ENCODE results near the gene FBXW5. TPM values are rescaled to one million over a fixed set of nuclear protein-coding genes. Genes with fewer than 3 reads are reported as not detected.

FBXW5 gene
- total RNA-seq, 1 donor from 2014 or later = 81.5 TPM

DNA sequence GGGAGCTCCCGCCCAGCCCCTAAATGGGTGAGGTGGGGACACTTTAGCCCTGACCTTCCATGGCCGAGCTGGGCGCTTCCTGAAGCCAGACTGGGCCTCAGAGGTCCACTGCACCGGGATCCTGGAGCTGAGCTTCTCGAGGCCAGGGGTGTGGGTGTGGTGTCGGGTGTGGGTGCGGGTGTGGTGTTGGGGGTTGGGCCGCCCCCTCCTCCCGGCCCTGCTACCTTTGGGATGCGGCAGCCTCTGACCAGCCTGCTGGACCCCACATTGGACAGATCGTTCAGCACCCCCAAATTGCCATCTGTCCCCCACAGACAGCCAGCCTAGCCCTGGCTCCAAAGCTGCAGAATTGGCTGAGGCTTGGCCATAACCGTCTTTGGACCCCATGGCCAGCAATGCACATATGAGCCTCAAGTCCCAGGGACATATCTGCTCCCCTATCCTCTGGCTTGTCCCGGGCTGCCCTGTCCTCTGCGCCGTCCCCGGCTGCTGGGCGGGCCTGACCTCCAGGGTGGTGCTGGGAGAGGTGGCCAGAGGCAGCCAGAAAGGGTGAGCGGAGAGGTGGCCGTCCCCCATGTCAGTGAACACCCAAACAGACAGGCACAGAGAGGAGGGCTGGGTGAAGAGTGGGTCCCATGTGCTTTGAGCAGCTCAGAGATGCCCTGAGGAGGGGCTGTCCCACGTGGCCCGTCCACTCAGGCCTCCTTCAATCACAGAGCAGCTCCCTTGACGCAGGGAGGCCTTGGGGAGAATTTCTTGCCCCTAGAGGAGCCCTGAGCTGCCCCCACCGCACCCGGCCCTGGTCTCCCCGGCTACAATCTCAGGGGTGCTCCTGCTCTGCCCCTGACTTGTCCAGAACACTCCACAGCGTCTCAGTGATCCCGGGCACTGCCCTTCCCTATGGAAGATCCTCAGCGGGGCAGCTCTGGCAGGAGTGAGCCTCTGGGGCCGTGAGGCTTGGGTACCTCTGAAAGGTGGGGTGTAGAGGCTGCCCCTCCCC, 29.4 kb upstream of the FBXW5 start:
- Mint-ChIP-seq H3K4me1 (no peaks in the 10 kb centered on the region), H3K4me3 (no peak overlapping the region), H3K36me3 (ENCODE audit: low read depth) (no peaks in the 10 kb centered on the region), H3K27me3 (peaks cover 14% of the 10 kb centered on the region), H3K27ac (no peak overlapping the region), H3K9me3 (no peaks in the 10 kb centered on the region)
- CTCF ChIA-PET = interaction anchor here (1.7 kb wide), 1 partner anchor 62 kb away, joined by 3 read pairs; no protein-coding TSS in a partner anchor
- no peak for ATAC-seq (ENCODE audit: low read depth)
- no peak for DNase-seq
- POLR2A ChIA-PET = no interaction called here
- TF ChIP-seq, protein P1, sequence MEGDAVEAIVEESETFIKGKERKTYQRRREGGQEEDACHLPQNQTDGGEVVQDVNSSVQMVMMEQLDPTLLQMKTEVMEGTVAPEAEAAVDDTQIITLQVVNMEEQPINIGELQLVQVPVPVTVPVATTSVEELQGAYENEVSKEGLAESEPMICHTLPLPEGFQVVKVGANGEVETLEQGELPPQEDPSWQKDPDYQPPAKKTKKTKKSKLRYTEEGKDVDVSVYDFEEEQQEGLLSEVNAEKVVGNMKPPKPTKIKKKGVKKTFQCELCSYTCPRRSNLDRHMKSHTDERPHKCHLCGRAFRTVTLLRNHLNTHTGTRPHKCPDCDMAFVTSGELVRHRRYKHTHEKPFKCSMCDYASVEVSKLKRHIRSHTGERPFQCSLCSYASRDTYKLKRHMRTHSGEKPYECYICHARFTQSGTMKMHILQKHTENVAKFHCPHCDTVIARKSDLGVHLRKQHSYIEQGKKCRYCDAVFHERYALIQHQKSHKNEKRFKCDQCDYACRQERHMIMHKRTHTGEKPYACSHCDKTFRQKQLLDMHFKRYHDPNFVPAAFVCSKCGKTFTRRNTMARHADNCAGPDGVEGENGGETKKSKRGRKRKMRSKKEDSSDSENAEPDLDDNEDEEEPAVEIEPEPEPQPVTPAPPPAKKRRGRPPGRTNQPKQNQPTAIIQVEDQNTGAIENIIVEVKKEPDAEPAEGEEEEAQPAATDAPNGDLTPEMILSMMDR (IDR thresholded peaks at IDR 0.05) = no peak
- intact Hi-C loops (cut with micrococcal nuclease) = no loop called here

DNA sequence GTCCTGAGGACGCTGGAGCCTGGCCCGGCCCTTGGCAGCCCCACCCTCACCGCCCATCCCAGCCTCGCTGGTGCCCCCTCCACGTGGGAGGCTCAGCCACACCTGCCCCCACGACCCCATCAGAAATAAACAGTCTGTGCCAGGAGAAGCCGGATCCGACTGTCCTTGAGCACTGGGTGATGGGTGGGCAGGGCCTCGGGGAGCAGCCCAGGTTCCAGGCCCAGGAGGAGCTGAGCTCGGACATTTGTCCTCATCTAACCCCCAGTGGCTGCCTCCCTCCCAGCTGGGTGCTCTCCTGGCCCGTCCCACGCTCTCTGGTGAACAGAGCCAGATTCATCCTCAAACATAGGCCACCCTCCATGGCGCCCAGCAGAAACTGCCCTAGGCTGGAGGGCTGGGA, 28.2 kb upstream of the FBXW5 start:
- H3K36me3 Mint-ChIP-seq (ENCODE audit: low read depth) = no peaks in the 10 kb centered on the region
- no peak overlapping the region for H3K27ac Mint-ChIP-seq
- intact Hi-C loops (cut with micrococcal nuclease) = no loop called here
- ATAC-seq (ENCODE audit: low read depth) (no peak), DNase-seq (no peak)
- TF ChIP-seq, protein P1 (IDR thresholded peaks at IDR 0.05) = no peak
- H3K27me3 Mint-ChIP-seq = peaks cover 14% of the 10 kb centered on the region
- no peak overlapping the region for H3K4me3 Mint-ChIP-seq
- CTCF ChIA-PET = no interaction called here
- POLR2A ChIA-PET = no interaction called here
- H3K4me1 Mint-ChIP-seq = no peaks in the 10 kb centered on the region
- no peaks in the 10 kb centered on the region for H3K9me3 Mint-ChIP-seq

DNA sequence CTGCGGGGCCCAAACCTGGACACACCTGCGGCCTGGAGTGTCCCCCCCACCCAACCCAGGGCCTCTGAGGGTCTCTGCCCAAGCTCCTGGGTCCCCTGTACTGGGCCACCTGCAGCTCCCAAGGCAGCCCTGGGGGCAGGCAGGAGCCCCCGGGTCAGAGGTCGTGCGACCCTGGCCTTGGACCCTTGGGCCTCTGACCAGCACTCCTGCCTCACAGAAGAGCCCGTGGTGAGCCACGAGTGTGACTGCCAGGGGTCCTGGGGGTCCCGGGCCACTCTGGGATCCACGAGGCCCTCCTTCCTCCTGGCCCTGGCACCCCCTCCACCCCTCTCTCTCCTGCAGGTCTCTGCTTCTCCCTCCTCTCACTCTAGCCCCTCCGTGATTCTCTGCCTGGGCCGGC, 27.8 kb upstream of the FBXW5 start:
- H3K9me3 Mint-ChIP-seq = no peaks in the 10 kb centered on the region
- peaks cover 12% of the 10 kb centered on the region for H3K27me3 Mint-ChIP-seq
- POLR2A ChIA-PET = no interaction called here
- no peak for ATAC-seq (ENCODE audit: low read depth)
- intact Hi-C loops (cut with micrococcal nuclease) = no loop called here
- no peak overlapping the region for H3K4me3 Mint-ChIP-seq
- no peak for DNase-seq
- TF ChIP-seq, protein P1 (IDR thresholded peaks at IDR 0.05) = no peak
- CTCF ChIA-PET = interaction anchor here (1.4 kb wide), 1 partner anchor 21 kb away, joined by 3 read pairs; no protein-coding TSS in a partner anchor
- H3K27ac Mint-ChIP-seq = no peak overlapping the region
- H3K36me3 Mint-ChIP-seq (ENCODE audit: low read depth) = no peaks in the 10 kb centered on the region
- no peaks in the 10 kb centered on the region for H3K4me1 Mint-ChIP-seq

DNA sequence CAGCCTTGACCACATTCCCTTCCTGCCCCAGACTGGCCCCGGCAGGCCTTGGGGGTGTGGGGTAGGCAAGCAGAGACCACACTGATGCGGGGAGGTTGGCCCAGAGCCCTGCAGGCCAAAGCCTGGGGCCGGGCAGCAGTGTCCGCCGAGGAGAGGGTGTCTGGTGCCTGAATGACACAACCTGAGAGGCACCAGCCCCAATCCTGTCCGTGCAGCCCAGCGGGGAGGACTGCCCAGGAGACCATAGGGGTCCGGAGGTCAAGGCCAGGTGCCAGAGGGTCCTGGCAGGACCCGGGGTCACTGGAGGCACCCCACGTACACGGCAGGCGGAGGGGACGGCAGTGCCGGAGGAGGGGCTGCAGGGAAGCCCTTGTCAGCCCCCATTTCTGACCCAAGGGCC, 27.2 kb upstream of the FBXW5 start:
- CTCF ChIA-PET = interaction anchor here (1.4 kb wide), 1 partner anchor 21 kb away, joined by 3 read pairs; no protein-coding TSS in a partner anchor
- Mint-ChIP-seq H3K4me3 (no peak overlapping the region), H3K36me3 (ENCODE audit: low read depth) (no peaks in the 10 kb centered on the region), H3K27me3 (peaks cover 9% of the 10 kb centered on the region), H3K9me3 (no peaks in the 10 kb centered on the region), H3K4me1 (no peaks in the 10 kb centered on the region), H3K27ac (no peak overlapping the region)
- POLR2A ChIA-PET = no interaction called here
- TF ChIP-seq, protein P1 (IDR thresholded peaks at IDR 0.05) = no peak
- DNase-seq (no peak), ATAC-seq (ENCODE audit: low read depth) (no peak)
- intact Hi-C loops (cut with micrococcal nuclease) = no loop called here

DNA sequence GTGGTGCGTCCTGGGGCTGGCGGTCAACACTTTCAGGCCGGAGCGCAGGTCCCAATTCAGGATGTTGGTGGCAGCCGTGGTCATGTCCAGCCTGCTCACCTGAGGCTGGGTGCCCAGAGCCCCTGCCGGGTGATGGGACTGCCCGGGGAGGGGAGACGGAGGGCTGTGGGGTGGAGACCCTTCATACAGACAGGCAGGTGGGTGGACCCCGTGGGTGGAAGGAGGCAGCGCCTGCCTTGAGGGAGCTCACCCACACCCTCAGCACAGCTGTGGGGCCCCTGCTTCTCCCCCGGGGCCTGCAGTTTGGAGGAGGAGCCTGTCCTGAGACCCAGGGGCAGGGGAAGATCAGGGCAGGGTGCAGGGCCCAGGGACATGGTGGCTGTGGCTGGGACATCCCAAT, 25.8 kb upstream of the FBXW5 start:
- TF ChIP-seq, protein P1 (IDR thresholded peaks at IDR 0.05) = no peak
- H3K4me3 Mint-ChIP-seq = no peak overlapping the region
- no peaks in the 10 kb centered on the region for H3K9me3 Mint-ChIP-seq
- no peak for DNase-seq
- ChIA-PET POLR2A (no interaction called here), CTCF (no interaction called here)
- ATAC-seq (ENCODE audit: low read depth) = no peak
- peaks cover 11% of the 10 kb centered on the region for H3K27me3 Mint-ChIP-seq
- intact Hi-C loops (cut with micrococcal nuclease) = no loop called here
- H3K4me1 Mint-ChIP-seq = peaks cover 9% of the 10 kb centered on the region
- no peak overlapping the region for H3K27ac Mint-ChIP-seq
- H3K36me3 Mint-ChIP-seq (ENCODE audit: low read depth) = no peaks in the 10 kb centered on the region
